Measurements from ENCODE around the gene NETO2. TPM values are rescaled to one million over a fixed set of nuclear protein-coding genes. Genes with fewer than 3 reads are reported as not detected.

NETO2 gene
- total and polyA plus RNA-seq, 10 of the 15 experiments (the other 5 are each of a cell fraction or from before 2014, with no cell fraction given) = 8.5 to 53.1 (median 27.0) TPM

DNA sequence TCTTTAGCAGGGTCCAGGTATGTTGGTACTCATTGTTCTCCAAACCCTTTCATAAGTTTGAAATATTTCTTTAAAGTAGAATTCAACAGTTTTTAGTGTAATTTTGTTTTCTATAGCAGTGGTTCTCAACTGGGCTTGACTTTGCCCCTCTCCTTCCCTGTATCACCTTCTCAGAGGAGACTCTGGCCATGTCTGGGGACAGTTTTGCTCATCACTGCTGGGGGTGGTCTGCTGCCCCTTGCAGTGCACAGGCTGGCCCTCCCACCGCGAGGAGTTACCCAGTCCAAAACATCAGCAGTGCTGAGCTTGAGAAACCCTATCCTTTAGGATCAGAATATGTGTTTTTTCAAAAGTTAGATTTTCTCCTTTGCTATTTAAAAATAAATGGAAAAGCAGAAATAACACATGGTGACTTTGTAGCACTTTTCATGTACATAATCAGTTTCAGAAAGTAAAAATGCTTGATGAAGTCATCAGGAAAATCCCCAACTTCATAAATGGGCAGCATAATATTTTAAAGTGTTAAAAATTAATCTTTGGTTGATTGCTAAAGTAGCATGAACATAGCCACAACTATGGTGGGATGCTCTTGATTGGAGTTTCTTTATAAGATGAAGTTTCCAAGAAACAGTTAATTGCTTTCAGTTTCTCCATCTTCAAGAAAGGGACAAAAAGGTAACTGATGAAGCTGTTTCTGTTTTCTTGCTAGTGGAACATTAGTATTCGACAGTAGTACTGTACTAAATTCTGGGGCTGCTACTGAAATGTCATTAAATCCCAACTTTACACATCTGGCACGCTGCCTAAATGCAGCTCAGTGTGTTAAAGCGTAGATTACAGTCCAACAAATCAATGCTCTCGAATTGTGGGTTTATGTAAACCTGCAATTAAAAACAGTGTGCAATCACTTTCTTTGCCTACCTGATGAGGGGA, 70.3 kb downstream of the NETO2 start (continued):
- TF ChIP-seq SMC3 (IDR thresholded peaks at IDR 0.05; ENCODE audit: borderline replicate concordance, low read length) (no peak), HCFC1 (IDR thresholded peaks at IDR 0.05; ENCODE audit: low read length) (no peak), PML (IDR thresholded peaks at IDR 0.05; ENCODE audit: low read length) (no peak), TCF7 (IDR thresholded peaks at IDR 0.05; ENCODE audit: borderline replicate concordance) (no peak), CHD1 (IDR thresholded peaks at IDR 0.05; ENCODE audit: low read depth, low read length) (no peak), IKZF1 (conservative IDR thresholded peaks at IDR 0.05) (peak; percentile 61), RB1 (IDR thresholded peaks at IDR 0.05; ENCODE audit: borderline replicate concordance) (no peak), NFYB (IDR thresholded peaks at IDR 0.05; ENCODE audit: insufficient read depth, low read depth, low read length) (no peak), ESRRA (IDR thresholded peaks at IDR 0.05; ENCODE audit: low read length) (no peak), HDAC6 (IDR thresholded peaks at IDR 0.05; ENCODE audit: unreplicated experiment) (no peak), LARP7 (IDR thresholded peaks at IDR 0.05) (no peak), DPF2 (IDR thresholded peaks at IDR 0.05) (peak; percentile 66; the same call in 1 of the 2 replicates), EGR1 (IDR thresholded peaks at IDR 0.05; ENCODE audit: borderline replicate concordance in 1 of 2, low read depth in 2 of 2, low read length in 2 of 2) (no peak), NBN (IDR thresholded peaks at IDR 0.05) (no peak), EP300 (IDR thresholded peaks at IDR 0.05; ENCODE audit: borderline replicate concordance in 1 of 2, control insufficient read depth in 1 of 2, low read depth in 2 of 2, low read length in 2 of 2) (0 out of 4 replicates have a peak, but pooled peaks of 1 of the 2 experiments have one; percentile 27)
- TF ChIP-seq, protein P1, sequence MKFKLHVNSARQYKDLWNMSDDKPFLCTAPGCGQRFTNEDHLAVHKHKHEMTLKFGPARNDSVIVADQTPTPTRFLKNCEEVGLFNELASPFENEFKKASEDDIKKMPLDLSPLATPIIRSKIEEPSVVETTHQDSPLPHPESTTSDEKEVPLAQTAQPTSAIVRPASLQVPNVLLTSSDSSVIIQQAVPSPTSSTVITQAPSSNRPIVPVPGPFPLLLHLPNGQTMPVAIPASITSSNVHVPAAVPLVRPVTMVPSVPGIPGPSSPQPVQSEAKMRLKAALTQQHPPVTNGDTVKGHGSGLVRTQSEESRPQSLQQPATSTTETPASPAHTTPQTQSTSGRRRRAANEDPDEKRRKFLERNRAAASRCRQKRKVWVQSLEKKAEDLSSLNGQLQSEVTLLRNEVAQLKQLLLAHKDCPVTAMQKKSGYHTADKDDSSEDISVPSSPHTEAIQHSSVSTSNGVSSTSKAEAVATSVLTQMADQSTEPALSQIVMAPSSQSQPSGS (IDR thresholded peaks at IDR 0.05; ENCODE audit: low read length) = no peak
- TF ChIP-seq, protein P2, sequence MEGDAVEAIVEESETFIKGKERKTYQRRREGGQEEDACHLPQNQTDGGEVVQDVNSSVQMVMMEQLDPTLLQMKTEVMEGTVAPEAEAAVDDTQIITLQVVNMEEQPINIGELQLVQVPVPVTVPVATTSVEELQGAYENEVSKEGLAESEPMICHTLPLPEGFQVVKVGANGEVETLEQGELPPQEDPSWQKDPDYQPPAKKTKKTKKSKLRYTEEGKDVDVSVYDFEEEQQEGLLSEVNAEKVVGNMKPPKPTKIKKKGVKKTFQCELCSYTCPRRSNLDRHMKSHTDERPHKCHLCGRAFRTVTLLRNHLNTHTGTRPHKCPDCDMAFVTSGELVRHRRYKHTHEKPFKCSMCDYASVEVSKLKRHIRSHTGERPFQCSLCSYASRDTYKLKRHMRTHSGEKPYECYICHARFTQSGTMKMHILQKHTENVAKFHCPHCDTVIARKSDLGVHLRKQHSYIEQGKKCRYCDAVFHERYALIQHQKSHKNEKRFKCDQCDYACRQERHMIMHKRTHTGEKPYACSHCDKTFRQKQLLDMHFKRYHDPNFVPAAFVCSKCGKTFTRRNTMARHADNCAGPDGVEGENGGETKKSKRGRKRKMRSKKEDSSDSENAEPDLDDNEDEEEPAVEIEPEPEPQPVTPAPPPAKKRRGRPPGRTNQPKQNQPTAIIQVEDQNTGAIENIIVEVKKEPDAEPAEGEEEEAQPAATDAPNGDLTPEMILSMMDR (IDR thresholded peaks at IDR 0.05 in 2 of 3, conservative IDR thresholded peaks at IDR 0.05 in 1 of 3; ENCODE audit: control insufficient read depth in 2 of 3, extremely low read depth in 1 of 3, insufficient read depth in 1 of 3, low read depth in 3 of 3, low read length in 3 of 3) = no peak
- TF ChIP-seq, protein P3, sequence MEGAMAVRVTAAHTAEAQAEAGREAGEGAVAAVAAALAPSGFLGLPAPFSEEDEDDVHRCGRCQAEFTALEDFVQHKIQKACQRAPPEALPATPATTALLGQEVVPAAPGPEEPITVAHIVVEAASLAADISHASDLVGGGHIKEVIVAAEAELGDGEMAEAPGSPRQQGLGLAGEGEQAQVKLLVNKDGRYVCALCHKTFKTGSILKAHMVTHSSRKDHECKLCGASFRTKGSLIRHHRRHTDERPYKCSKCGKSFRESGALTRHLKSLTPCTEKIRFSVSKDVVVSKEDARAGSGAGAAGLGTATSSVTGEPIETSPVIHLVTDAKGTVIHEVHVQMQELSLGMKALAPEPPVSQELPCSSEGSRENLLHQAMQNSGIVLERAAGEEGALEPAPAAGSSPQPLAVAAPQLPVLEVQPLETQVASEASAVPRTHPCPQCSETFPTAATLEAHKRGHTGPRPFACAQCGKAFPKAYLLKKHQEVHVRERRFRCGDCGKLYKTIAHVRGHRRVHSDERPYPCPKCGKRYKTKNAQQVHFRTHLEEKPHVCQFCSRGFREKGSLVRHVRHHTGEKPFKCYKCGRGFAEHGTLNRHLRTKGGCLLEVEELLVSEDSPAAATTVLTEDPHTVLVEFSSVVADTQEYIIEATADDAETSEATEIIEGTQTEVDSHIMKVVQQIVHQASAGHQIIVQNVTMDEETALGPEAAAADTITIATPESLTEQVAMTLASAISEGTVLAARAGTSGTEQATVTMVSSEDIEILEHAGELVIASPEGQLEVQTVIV (IDR thresholded peaks at IDR 0.05; ENCODE audit: borderline replicate concordance, partially characterized antibody) = no peak
- TF ChIP-seq, protein P4, sequence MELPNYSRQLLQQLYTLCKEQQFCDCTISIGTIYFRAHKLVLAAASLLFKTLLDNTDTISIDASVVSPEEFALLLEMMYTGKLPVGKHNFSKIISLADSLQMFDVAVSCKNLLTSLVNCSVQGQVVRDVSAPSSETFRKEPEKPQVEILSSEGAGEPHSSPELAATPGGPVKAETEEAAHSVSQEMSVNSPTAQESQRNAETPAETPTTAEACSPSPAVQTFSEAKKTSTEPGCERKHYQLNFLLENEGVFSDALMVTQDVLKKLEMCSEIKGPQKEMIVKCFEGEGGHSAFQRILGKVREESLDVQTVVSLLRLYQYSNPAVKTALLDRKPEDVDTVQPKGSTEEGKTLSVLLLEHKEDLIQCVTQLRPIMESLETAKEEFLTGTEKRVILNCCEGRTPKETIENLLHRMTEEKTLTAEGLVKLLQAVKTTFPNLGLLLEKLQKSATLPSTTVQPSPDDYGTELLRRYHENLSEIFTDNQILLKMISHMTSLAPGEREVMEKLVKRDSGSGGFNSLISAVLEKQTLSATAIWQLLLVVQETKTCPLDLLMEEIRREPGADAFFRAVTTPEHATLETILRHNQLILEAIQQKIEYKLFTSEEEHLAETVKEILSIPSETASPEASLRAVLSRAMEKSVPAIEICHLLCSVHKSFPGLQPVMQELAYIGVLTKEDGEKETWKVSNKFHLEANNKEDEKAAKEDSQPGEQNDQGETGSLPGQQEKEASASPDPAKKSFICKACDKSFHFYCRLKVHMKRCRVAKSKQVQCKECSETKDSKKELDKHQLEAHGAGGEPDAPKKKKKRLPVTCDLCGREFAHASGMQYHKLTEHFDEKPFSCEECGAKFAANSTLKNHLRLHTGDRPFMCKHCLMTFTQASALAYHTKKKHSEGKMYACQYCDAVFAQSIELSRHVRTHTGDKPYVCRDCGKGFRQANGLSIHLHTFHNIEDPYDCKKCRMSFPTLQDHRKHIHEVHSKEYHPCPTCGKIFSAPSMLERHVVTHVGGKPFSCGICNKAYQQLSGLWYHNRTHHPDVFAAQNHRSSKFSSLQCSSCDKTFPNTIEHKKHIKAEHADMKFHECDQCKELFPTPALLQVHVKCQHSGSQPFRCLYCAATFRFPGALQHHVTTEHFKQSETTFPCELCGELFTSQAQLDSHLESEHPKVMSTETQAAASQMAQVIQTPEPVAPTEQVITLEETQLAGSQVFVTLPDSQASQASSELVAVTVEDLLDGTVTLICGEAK (IDR thresholded peaks at IDR 0.05; ENCODE audit: borderline replicate concordance) = no peak

All from GM12878 (cell line).